PC-9 (cell line): ENCODE results near the gene SLC22A23. TPM values are rescaled to one million over a fixed set of nuclear protein-coding genes. Genes with fewer than 3 reads are reported as not detected.

Source experiments
- BruUV-seq: library from RNA; stranded (reverse); fragments of 400-500 nt; replicated peaks from 2 replicates; lab custom pipeline; 2021; lab: Mats Ljungman, UMichigan
- CTCF ChIA-PET: fragments of 300-600 bp; sonication (Branson Sonifier 250); formaldehyde crosslinking; loops from one replicate; lab custom pipeline; 2022; ENCODE audit warnings: antibody characterized with exemption; lab: Charles Lee
- POLR2A ChIA-PET: fragments of 300-600 bp; sonication (Branson Sonifier 250); formaldehyde crosslinking; loops from one replicate; lab custom pipeline; 2022; ENCODE audit warnings: antibody characterized with exemption; ENCODE audit not compliant: unreplicated experiment; lab: Charles Lee
- DNase-seq, 2 experiments: peaks; one replicate each; pipeline versions ENCODE4 v3.0.0 to v3.0.0-alpha.2; 2015 to 2022; ENCODE audit warnings: mixed read lengths in 1 of 2
- H2AFZ ChIP-seq: fragments of 200-600 bp; sonication (generic); 2 replicates; pipeline ENCODE4 v1.8.1; 2017; ENCODE audit warnings: antibody characterized with exemption
- H3F3A ChIP-seq: fragments of 200-600 bp; sonication (generic); 2 replicates; pipeline ENCODE4 v1.8.1; 2017; ENCODE audit warnings: antibody characterized with exemption, mild to moderate bottlenecking, low read depth; ENCODE audit not compliant: insufficient read depth
- H3K27ac ChIP-seq: fragments of 200-600 bp; sonication (generic); 2 replicates; pipeline ENCODE4 v1.6.1; 2016; ENCODE audit warnings: mixed run types
- H3K27me3 ChIP-seq: fragments of 200-600 bp; sonication (generic); 2 replicates; pipeline ENCODE4 v1.6.1; 2016; ENCODE audit warnings: low read depth, mixed run types; ENCODE audit not compliant: insufficient read depth
- H3K36me3 ChIP-seq: fragments of 200-600 bp; sonication (generic); 2 replicates; pipeline ENCODE4 v1.6.1; 2016; ENCODE audit warnings: low read depth, mixed run types
- H3K4me1 ChIP-seq: fragments of 200-600 bp; sonication (generic); replicated peaks from 2 replicates; pipeline ENCODE4 v1.6.1; 2016; ENCODE audit warnings: mixed run types; ENCODE audit not compliant: insufficient read depth
- H3K4me2 ChIP-seq: fragments of 200-600 bp; sonication (generic); 2 replicates; pipeline ENCODE4 v1.6.1; 2017; ENCODE audit warnings: mixed run types
- H3K4me3 ChIP-seq: fragments of 200-600 bp; sonication (generic); 2 replicates; pipeline ENCODE4 v1.6.1; 2016; ENCODE audit warnings: mixed run types
- H3K79me2 ChIP-seq: fragments of 200-600 bp; sonication (generic); 2 replicates; pipeline ENCODE4 v1.6.1; 2017; ENCODE audit warnings: low read depth, mixed run types
- H3K9me2 ChIP-seq: fragments of 200-600 bp; sonication (generic); 2 replicates; pipeline ENCODE4 v1.8.1; 2017; ENCODE audit warnings: mild to moderate bottlenecking; ENCODE audit not compliant: insufficient read depth
- H3K9me3 ChIP-seq: fragments of 200-600 bp; sonication (generic); 2 replicates; pipeline ENCODE4 v1.8.1; 2016; ENCODE audit warnings: low read depth; ENCODE audit not compliant: insufficient read depth
- H4K20me1 ChIP-seq: fragments of 200-600 bp; sonication (generic); 2 replicates; pipeline ENCODE4 v1.8.1; 2017; ENCODE audit not compliant: insufficient read depth
- EZH2 ChIP-seq: fragments of 200-600 bp; sonication (generic); IDR thresholded peaks from 2 replicates; pipeline ENCODE4 v1.8.0; 2017; ENCODE audit warnings: antibody characterized with exemption, low read depth
- intact Hi-C: fragments of 100-400 bp; cut with micrococcal nuclease; formaldehyde crosslinking; loops from one replicate; pipeline ENCODE4 v1.10.0; 2022; ENCODE audit not compliant: unreplicated experiment
- total RNA-seq: library from RNA; stranded (reverse); gene quantifications from 2 replicates; pipeline ENCODE4 v1.2.3, GENCODE V29; 2021
- TF ChIP-seq, protein P1 (sequence below): fragments of 200-600 bp; sonication (generic); conservative IDR thresholded peaks from 2 replicates; pipeline ENCODE4 v1.6.1; 2017; ENCODE audit warnings: mixed run types, antibody characterized with exemption, mild to moderate bottlenecking, moderate library complexity

Gene SLC22A23
- total RNA-seq, 1 experiment from 2014 or later = 13.5 TPM

DNA sequence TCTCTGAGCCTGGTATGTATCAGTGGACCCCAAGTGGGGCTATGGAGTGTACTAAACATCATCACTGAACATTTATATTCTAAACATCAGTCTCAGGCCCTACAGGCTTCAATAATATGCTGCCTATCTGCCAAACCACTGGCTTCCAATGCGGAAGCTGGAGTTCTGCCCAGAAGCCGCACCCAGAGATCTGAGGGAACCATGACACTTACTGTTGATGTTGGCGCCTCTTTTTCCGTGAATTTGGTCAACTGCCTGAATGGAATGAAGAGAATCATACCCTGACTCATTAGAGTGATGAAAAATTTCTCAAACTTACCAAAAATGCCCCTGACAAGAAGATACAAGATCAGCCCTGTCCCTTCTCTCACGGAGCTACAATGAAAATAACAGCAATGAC, 66.2 kb downstream of the SLC22A23 start:
- Histone ChIP-seq H3F3A (no peaks in the 10 kb centered on the region), H3K27ac (peak overlapping the region; percentile 50; the same call in 1 of the 2 replicates), H3K9me2 (no peaks in the 10 kb centered on the region), H3K9me3 (no peaks in the 10 kb centered on the region), H3K79me2 (no peaks in the 10 kb centered on the region), H3K4me2 (0 out of 2 replicates have a peak overlapping the region, but pooled peaks have one; percentile 10), H3K36me3 (no peaks in the 10 kb centered on the region), H3K4me3 (no peak overlapping the region), H4K20me1 (no peaks in the 10 kb centered on the region), H3K27me3 (no peaks in the 10 kb centered on the region), H2AFZ (no peak overlapping the region), H3K4me1 (no peaks in the 10 kb centered on the region)
- intact Hi-C loops = loop anchor here (2.0 kb wide), 2 partner anchors 28 kb away; no protein-coding TSS in a partner anchor
- POLR2A ChIA-PET = no interaction called here
- CTCF ChIA-PET = interaction anchor here (0.6 kb wide), 2 partner anchors 43 to 132 kb away, joined by 3 read pairs; partner anchors contain the start of gene PSMG4
- BruUV-seq = no TSS peak
- TF ChIP-seq, protein P1, sequence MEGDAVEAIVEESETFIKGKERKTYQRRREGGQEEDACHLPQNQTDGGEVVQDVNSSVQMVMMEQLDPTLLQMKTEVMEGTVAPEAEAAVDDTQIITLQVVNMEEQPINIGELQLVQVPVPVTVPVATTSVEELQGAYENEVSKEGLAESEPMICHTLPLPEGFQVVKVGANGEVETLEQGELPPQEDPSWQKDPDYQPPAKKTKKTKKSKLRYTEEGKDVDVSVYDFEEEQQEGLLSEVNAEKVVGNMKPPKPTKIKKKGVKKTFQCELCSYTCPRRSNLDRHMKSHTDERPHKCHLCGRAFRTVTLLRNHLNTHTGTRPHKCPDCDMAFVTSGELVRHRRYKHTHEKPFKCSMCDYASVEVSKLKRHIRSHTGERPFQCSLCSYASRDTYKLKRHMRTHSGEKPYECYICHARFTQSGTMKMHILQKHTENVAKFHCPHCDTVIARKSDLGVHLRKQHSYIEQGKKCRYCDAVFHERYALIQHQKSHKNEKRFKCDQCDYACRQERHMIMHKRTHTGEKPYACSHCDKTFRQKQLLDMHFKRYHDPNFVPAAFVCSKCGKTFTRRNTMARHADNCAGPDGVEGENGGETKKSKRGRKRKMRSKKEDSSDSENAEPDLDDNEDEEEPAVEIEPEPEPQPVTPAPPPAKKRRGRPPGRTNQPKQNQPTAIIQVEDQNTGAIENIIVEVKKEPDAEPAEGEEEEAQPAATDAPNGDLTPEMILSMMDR = no peak
- no peak for TF ChIP-seq EZH2
- peak; percentile 70 to 82 for DNase-seq

DNA sequence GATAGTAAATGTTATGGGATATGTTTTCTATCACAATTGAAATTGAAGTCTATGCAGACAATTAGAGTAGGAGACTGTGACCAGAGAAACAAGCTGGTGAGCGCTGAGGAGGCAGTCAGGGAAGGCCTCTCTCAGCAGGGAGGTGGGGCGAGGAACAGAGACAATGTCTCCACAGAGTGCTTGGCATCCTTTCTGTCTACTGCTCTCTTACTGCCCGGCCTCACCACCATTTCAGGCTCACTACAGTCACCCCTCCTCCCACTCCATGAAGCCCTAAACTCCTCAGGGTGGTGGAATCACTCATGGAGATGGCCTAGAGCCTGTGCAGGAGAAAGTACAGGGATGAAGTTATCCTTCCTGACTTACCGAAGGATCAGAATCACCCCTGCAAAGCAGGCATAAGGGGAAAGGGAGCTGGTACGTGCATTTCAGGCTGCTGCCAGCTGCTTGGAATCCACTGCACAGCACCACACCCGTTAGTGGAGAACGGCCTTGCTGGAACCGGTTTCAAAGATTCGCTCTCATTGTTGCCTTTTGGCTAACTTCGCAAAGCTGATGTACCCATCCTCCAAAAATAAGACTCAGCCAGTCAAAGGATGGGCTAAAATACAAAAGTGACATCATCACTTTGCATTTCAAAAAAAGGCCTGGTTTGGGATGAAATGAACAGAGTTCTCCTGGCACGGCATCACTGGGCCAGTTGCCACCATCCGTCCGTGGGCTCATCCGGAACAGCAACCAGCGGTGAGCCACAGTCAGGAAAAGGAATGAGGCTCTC, 67.3 kb downstream of the SLC22A23 start:
- H2AFZ ChIP-seq = no peak overlapping the region
- H3K79me2 ChIP-seq = no peaks in the 10 kb centered on the region
- intact Hi-C loops = loop anchor here (2.0 kb wide), 2 partner anchors 27 to 29 kb away; no protein-coding TSS in a partner anchor
- H3F3A ChIP-seq = no peaks in the 10 kb centered on the region
- TF ChIP-seq, protein P1 = no peak
- no peak for TF ChIP-seq EZH2
- no peak overlapping the region for H3K27ac ChIP-seq
- POLR2A ChIA-PET = no interaction called here
- no peak overlapping the region for H3K4me3 ChIP-seq
- H3K4me2 ChIP-seq = no peak overlapping the region
- H3K27me3 ChIP-seq = no peaks in the 10 kb centered on the region
- no peaks in the 10 kb centered on the region for H3K36me3 ChIP-seq
- no peaks in the 10 kb centered on the region for H3K9me2 ChIP-seq
- H3K4me1 ChIP-seq = no peaks in the 10 kb centered on the region
- no peaks in the 10 kb centered on the region for H3K9me3 ChIP-seq
- no peaks in the 10 kb centered on the region for H4K20me1 ChIP-seq
- DNase-seq = no peak
- CTCF ChIA-PET = no interaction called here
- BruUV-seq = no TSS peak

DNA sequence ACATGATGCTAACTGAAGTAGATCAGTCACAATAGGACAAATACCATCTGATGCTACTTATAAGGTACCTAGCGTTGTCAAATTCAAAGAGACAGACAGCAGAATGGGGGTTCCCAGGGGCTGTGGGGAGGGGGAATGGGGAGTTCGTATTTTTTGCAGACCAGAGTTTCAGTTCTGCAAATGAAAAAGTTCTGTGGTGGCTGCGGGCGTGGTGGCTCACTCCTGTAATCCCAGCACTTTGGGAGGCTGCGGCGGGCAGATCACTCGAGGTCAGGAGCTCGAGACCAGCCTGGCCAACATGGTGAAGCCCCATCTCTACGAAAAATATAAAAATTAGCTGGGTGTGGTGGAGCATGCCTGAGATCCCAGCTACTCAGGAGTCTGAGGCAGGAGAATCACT, 68.1 kb downstream of the SLC22A23 start:
- Histone ChIP-seq H3K4me1 (0 out of 2 replicates have a peak, but pooled peaks cover 2% of the 10 kb centered on the region), H3K4me3 (no peak overlapping the region), H3K9me3 (no peaks in the 10 kb centered on the region), H3K27me3 (no peaks in the 10 kb centered on the region), H3F3A (0 out of 2 replicates have a peak, but pooled peaks cover 3% of the 10 kb centered on the region), H3K4me2 (no peak overlapping the region), H4K20me1 (no peaks in the 10 kb centered on the region), H3K9me2 (no peaks in the 10 kb centered on the region), H3K36me3 (no peaks in the 10 kb centered on the region), H3K79me2 (no peaks in the 10 kb centered on the region), H3K27ac (no peak overlapping the region), H2AFZ (no peak overlapping the region)
- CTCF ChIA-PET = no interaction called here
- no TSS peak for BruUV-seq
- TF ChIP-seq, protein P1 = no peak
- no peak for TF ChIP-seq EZH2
- DNase-seq = no peak
- intact Hi-C loops = no loop called here
- POLR2A ChIA-PET = interaction anchor here (0.6 kb wide), 1 partner anchor 571 kb away, joined by 4 read pairs; no protein-coding TSS in a partner anchor
